GM23248 (cell line): ENCODE results near the gene GATD1.

Experiments
- EZH2 ChIP-seq: fragments of 200-600 bp; sonication (generic); IDR thresholded peaks from 2 replicates; pipeline ENCODE4 v1.6.1; 2018; ENCODE audit warnings: antibody characterized with exemption, mild to moderate bottlenecking; ENCODE audit not compliant: insufficient read depth, poor library complexity, severe bottlenecking
- EZH2phosphoT487 ChIP-seq: fragments of 200-600 bp; sonication (generic); IDR thresholded peaks from 2 replicates; pipeline ENCODE4 v1.6.1; 2018; ENCODE audit warnings: antibody characterized with exemption, moderate library complexity, mild to moderate bottlenecking, low read depth; ENCODE audit not compliant: insufficient read depth

GRCh38 chr11:787084-787675 lies 9.9 kb upstream of the GATD1 start:
- TF ChIP-seq EZH2 (no peak), EZH2phosphoT487 (no peak)
